GM12891 (cell line): ENCODE measurements around the gene NSMCE1.
"Not testable (repeated sequence)": the region's sequence is repeated elsewhere in the genome, so short reads cannot be mapped to it uniquely, and the experiment has no call there.

Experiments used
- DNase-seq: peaks from one replicate; pipeline ENCODE4 v3.0.0; 2011; ENCODE audit warnings: low spot score; ENCODE audit not compliant: insufficient read length
- FAIRE-seq: peaks from 2 replicates; lab custom pipeline; 2011; peaks lifted over from hg19 to GRCh38; lab: Jason Lieb, UNC
- PAX5 ChIP-seq: IDR thresholded peaks from 2 replicates; pipeline ENCODE4 v1.6.1; 2011; ENCODE audit warnings: low read length, moderate library complexity, mild to moderate bottlenecking; ENCODE audit not compliant: insufficient read depth, severe bottlenecking
- POLR2A ChIP-seq: IDR thresholded peaks from 2 replicates; pipeline ENCODE4 v1.6.1; 2011; ENCODE audit warnings: low read depth, low read length, control low read depth
- POLR2AphosphoS5 ChIP-seq: IDR thresholded peaks from 2 replicates; pipeline ENCODE4 v1.6.1; 2011; ENCODE audit warnings: low read depth, low read length, control low read depth
- POU2F2 ChIP-seq: IDR thresholded peaks from 2 replicates; pipeline ENCODE4 v1.6.1; 2011; ENCODE audit warnings: low read depth, mild to moderate bottlenecking, control low read depth, low read length, moderate library complexity
- SPI1 ChIP-seq: IDR thresholded peaks from 2 replicates; pipeline ENCODE4 v1.6.1; 2011; ENCODE audit warnings: low read depth, low read length, control low read depth
- TAF1 ChIP-seq: IDR thresholded peaks from 2 replicates; pipeline ENCODE4 v1.6.1; 2011; ENCODE audit warnings: low read depth, low read length, control low read depth

The NSMCE1 gene

GRCh38 chr16:27287887-27288286, 19.3 kb upstream of the NSMCE1 start:
- no peak for TF ChIP-seq POLR2A
- TF ChIP-seq TAF1, result no peak
- TF ChIP-seq POLR2AphosphoS5, result no peak
- no peak for TF ChIP-seq SPI1
- TF ChIP-seq POU2F2, result no peak
- no peak for TF ChIP-seq PAX5
- DNase-seq (no peak), FAIRE-seq (no peak)

DNA sequence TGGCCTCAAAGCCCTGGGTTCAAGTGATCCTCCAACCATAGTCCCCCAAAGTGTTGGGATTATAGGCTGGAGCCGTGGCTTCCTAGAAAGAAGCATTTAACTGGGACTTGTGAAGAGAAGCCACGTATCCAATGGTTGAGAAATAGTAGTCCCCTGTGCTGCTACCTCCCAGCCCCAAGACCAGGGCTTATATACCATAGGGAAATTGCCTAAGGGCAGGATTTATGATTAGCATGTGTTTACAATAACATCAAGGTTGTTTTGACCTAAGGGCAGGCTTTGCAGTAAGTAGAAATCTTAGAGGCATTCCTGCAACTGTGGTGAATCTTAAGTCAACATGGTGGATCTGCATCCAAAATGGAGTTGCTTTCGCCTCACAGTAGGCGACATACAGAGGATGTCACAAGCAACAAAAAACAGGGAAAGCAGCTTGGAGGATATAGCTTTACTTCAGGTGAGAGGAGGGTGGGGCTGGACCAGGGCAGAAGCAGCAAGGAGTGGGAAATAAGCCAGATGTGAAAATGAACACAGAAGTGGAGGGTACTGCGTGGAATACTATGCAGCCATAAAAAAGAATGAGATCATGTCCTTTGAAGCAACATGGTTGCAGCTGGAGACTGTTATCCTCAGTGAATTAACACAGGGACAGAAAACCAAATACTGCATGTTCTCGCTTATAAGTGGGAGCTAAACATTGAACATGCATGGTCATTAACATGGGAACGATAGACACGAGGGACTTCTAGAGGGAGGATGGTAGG, 18.7 kb upstream of the NSMCE1 start:
- DNase-seq (no peak), FAIRE-seq (no peak)
- no peak for TF ChIP-seq POU2F2
- no peak for TF ChIP-seq TAF1
- TF ChIP-seq SPI1, result no peak
- no peak for TF ChIP-seq PAX5
- TF ChIP-seq POLR2AphosphoS5, result no peak
- TF ChIP-seq POLR2A, result no peak

GRCh38 chr16:27286451-27286850, 17.9 kb upstream of the NSMCE1 start:
- TF ChIP-seq POLR2AphosphoS5 (no peak), SPI1 (peak; percentile 71), POLR2A (no peak), TAF1 (no peak), PAX5 (no peak)
- DNase-seq (no peak), FAIRE-seq (no peak)

GRCh38 chr16:27285676-27286196, 17.2 kb upstream of the NSMCE1 start:
- no peak for FAIRE-seq
- TF ChIP-seq TAF1 (no peak), POLR2AphosphoS5 (no peak), POLR2A (no peak), SPI1 (peak; percentile 62), POU2F2 (no peak)
- DNase-seq, result no peak

- TF ChIP-seq PAX5 (no peak), TAF1 (no peak), POLR2A (no peak), POLR2AphosphoS5 (no peak), POU2F2 (no peak), SPI1 (no peak)
- no peak for DNase-seq
- no peak for FAIRE-seq
Observed at GRCh38 chr16:27284865-27285675, 16.5 kb upstream of the NSMCE1 start.

DNA sequence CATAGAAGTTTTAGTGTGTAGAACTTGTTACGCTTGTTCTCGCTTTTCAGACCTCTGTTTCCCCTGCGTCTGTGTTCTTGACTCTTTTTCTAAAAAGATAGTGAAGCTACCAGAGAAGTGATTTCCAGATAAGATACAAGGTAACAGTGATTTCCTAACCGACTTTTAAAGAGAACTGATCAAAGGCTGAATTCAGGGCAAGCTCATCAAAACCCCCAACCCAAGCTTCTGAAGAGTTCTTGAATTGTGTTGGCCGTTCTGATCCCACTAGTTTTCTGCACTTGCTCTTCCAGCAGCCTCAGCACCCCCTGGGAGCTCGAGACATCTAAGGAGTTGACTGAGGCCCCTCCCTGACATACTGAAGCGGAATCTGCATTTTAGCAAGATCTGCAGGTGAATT, 12.7 kb upstream of the NSMCE1 start:
- TF ChIP-seq POLR2AphosphoS5, result no peak
- no peak for TF ChIP-seq POU2F2
- TF ChIP-seq POLR2A, result no peak
- FAIRE-seq, result no peak
- DNase-seq, result no peak

GRCh38 chr16:27275394-27275793, 6.8 kb upstream of the NSMCE1 start:
- no peak for DNase-seq
- no peak for TF ChIP-seq PAX5
- TF ChIP-seq SPI1, result 0 out of 2 replicates have a peak, but pooled peaks have one; percentile 29
- no peak for FAIRE-seq

- FAIRE-seq, DNase-seq: not testable (repeated sequence)
Observed at GRCh38 chr16:27274424-27274874, 5.9 kb upstream of the NSMCE1 start.

- FAIRE-seq (no peak), DNase-seq (no peak)
- TF ChIP-seq SPI1, result 0 out of 2 replicates have a peak, but pooled peaks have one; percentile 4
- no peak for TF ChIP-seq POLR2A
Observed at GRCh38 chr16:27273670-27274423, 5.3 kb upstream of the NSMCE1 start.

DNA sequence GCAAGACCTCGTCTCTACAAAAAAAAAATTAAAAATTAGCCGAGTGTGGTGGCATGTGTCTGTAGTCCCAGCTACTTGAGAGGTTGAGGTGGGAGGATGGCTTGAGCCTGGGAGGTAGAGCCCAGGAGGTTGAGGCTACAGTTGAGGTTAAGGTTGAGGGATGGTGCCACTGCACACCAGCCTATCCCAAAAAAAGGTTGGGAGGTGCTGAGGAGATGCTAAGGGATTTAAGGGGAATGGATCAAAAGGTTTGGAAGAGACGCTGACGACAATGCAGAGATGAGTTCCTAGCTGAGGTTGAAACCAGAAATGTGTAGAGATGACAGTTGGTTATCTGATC, 4.7 kb upstream of the NSMCE1 start:
- TF ChIP-seq SPI1 (no peak), POLR2A (no peak), POU2F2 (no peak), POLR2AphosphoS5 (no peak), PAX5 (no peak), TAF1 (no peak)
- DNase-seq (no peak), FAIRE-seq (no peak)

DNA sequence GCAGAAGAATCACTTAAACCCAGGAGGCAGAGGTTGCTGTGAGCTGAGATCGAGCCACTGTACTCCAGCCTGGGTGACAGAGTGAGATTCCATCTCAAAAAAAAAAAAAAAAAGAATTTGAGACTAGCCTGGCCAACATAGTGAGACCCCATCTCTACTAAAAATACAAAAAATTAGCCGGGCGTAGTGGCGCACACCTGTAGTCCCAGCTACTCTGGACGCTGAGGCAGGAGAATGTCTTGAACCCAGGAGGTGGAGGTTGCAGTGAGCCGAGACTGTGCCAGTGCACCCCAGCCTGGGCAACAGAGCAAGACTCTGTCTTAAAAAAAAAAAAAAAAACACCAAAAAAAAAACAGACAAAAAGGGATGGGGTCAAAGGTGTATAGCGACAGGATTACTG, 4.1 kb upstream of the NSMCE1 start:
- not testable (repeated sequence) for FAIRE-seq

More for the DNA sequence above, 4.1 kb upstream of the NSMCE1 start:
- not testable (repeated sequence) for DNase-seq
